Right atrium auricular region (tissue), 2 donors: ENCODE data around the gene RBBP6. TPM values are rescaled to one million over a fixed set of nuclear protein-coding genes. Genes with fewer than 3 reads are reported as not detected.
A peak's percentile ranks its signal among the peaks of the same experiment; 100 is the strongest.

ENCODE experiments used
- DNase-seq: peaks from one replicate; pipeline ENCODE4 v3.0.0-alpha.2; 2019; ENCODE audit warnings: low spot score
- H3K27ac ChIP-seq, 2 donors: fragments of 200-600 bp; sonication (generic); 1 replicate in 1 of 2; 2 replicates in 1 of 2; pipeline ENCODE4 v1.5.1; 2016 to 2019
- H3K27me3 ChIP-seq, 2 donors: fragments of 200-600 bp; sonication (generic); one replicate each; pipeline versions ENCODE4 v1.5.1 to v1.6.0; 2017 to 2019
- H3K36me3 ChIP-seq: fragments of 200-600 bp; sonication (generic); one replicate; pipeline ENCODE4 v1.5.1; 2016
- H3K4me1 ChIP-seq, 2 donors: fragments of 200-600 bp; sonication (generic); one replicate each; pipeline versions ENCODE4 v1.5.1 to v1.6.0; 2017 to 2019
- H3K4me3 ChIP-seq, 2 donors: fragments of 200-600 bp; sonication (generic); 1 replicate in 1 of 2; 2 replicates in 1 of 2; pipeline ENCODE4 v1.5.1; 2017 to 2019; ENCODE audit warnings: mild to moderate bottlenecking in 1 of 2, moderate library complexity in 1 of 2
- H3K9me3 ChIP-seq, 2 donors: fragments of 200-600 bp; sonication (generic); one replicate each; pipeline ENCODE4 v1.5.1; 2019
- CTCF ChIP-seq, 2 donors: fragments of 200-600 bp; sonication (generic); IDR thresholded peaks; one replicate each; pipeline ENCODE4 v1.5.1; 2019; ENCODE audit warnings: antibody characterized with exemption in 2 of 2
- total RNA-seq, 2 donors: library from RNA; depleted of rRNA; stranded (reverse); fragments of >200 nt; gene quantifications; one replicate each; pipeline ENCODE4 v1.1.0, GENCODE V29; 2016

Gene RBBP6
- total RNA-seq, 2 donors from 2014 or later, result 18.7 to 25.8 TPM

GRCh38 chr16:24598777-24599437, 59.5 kb downstream of the RBBP6 start:
- Histone ChIP-seq H3K27me3 (no peaks in the 10 kb centered on the region), H3K27ac (no peak overlapping the region), H3K4me1 (no peaks in the 10 kb centered on the region), H3K9me3 (peaks cover 0 to under 1% of the 10 kb centered on the region in 2 donors), H3K36me3 (no peaks in the 10 kb centered on the region), H3K4me3 (no peak overlapping the region)
- no peak for DNase-seq
- no peak for TF ChIP-seq CTCF (IDR thresholded peaks at IDR 0.05)

- DNase-seq, result no peak
- TF ChIP-seq CTCF (IDR thresholded peaks at IDR 0.05), result no peak
- Histone ChIP-seq H3K27ac (no peak overlapping the region), H3K4me1 (peaks cover 0 to 10% of the 10 kb centered on the region in 2 donors), H3K4me3 (peak overlapping the region in 1 of 2 donors; percentile 44), H3K27me3 (no peaks in the 10 kb centered on the region), H3K9me3 (peaks cover 0 to 1% of the 10 kb centered on the region in 2 donors), H3K36me3 (no peaks in the 10 kb centered on the region)
These were observed 70.0 kb downstream of the RBBP6 start for GRCh38 chr16:24609417-24609739.

- H3K27me3 ChIP-seq, result no peaks in the 10 kb centered on the region
- TF ChIP-seq CTCF (IDR thresholded peaks at IDR 0.05), result no peak
- peak; percentile 68 for DNase-seq
- H3K36me3 ChIP-seq, result no peaks in the 10 kb centered on the region
- no peak overlapping the region for H3K27ac ChIP-seq
- peak overlapping the region; percentile 17 to 44 for H3K4me3 ChIP-seq
- peaks cover 0 to 10% of the 10 kb centered on the region in 2 donors for H3K4me1 ChIP-seq
- H3K9me3 ChIP-seq, result no peaks in the 10 kb centered on the region
These were observed 70.5 kb downstream of the RBBP6 start for GRCh38 chr16:24609740-24610415.

- TF ChIP-seq CTCF (IDR thresholded peaks at IDR 0.05), result no peak
- peaks cover 0 to 10% of the 10 kb centered on the region in 2 donors for H3K4me1 ChIP-seq
- H3K36me3 ChIP-seq, result no peaks in the 10 kb centered on the region
- no peaks in the 10 kb centered on the region for H3K27me3 ChIP-seq
- DNase-seq, result no peak
- H3K9me3 ChIP-seq, result no peaks in the 10 kb centered on the region
- peak overlapping the region; percentile 17 to 44 for H3K4me3 ChIP-seq
- no peak overlapping the region for H3K27ac ChIP-seq
These were observed 71.0 kb downstream of the RBBP6 start for GRCh38 chr16:24610416-24610755.

GRCh38 chr16:24611310-24611709, 71.9 kb downstream of the RBBP6 start:
- Histone ChIP-seq H3K36me3 (no peaks in the 10 kb centered on the region), H3K4me1 (peaks cover 0 to 10% of the 10 kb centered on the region in 2 donors), H3K9me3 (no peaks in the 10 kb centered on the region), H3K27ac (no peak overlapping the region), H3K27me3 (no peaks in the 10 kb centered on the region), H3K4me3 (no peak overlapping the region)
- DNase-seq, result no peak
- TF ChIP-seq CTCF (IDR thresholded peaks at IDR 0.05), result no peak
